Suprapubic skin (tissue), 3 donors: ENCODE measurements around the gene SAMD11.

Source experiments
- CTCF ChIP-seq, 2 donors: fragments of 200-600 bp in 1 of 2; fragments of 450-650 bp in 1 of 2; sonication (generic) in 1 of 2; IDR thresholded peaks; one replicate each; pipeline ENCODE4 v1.5.1; 2016 to 2019; ENCODE audit warnings: antibody characterized with exemption in 2 of 2, mild to moderate bottlenecking in 1 of 2, moderate library complexity in 1 of 2
- EP300 ChIP-seq: sonication (generic); formaldehyde crosslinking; IDR thresholded peaks from one replicate; pipeline ENCODE4 v1.6.1; 2017; ENCODE audit warnings: antibody characterized with exemption

DNA sequence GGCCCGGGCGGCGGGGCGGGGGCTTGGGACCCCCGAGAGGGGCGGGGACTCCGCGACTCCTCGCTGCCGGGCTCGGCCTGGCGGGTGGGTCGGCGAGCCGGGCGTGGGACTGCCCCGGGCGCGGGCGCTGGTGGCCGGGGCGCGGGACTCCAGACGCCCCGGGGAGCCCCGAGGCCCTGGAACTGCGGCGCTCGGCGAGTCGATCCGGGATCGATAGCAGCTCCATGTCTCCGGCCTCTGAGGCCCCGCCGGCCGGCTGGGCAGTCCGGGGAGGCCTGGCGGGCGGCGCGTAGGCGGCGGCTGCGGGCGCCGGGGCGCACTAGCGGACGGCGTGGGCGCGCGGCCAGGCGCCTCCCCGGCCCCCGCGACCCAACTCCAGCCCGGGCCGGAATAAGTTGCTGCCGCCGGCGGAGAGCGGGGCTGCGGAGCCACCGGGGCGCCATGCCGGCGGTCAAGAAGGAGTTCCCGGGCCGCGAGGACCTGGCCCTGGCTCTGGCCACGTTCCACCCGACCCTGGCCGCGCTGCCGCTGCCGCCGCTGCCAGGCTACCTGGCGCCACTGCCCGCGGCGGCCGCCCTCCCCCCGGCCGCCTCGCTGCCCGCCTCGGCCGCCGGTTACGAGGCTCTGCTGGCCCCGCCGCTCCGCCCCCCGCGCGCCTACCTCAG lies 400 bp downstream of the SAMD11 start:
- TF ChIP-seq CTCF (IDR thresholded peaks at IDR 0.05) (no peak), EP300 (no peak)
